BLaER1 (cell line): ENCODE measurements around the gene ZBTB26.

Experiments used
- H3K27ac ChIP-seq: shearing (Covaris generic); formaldehyde crosslinking; 2 replicates; pipeline ENCODE4 v1.8.1; 2022
- H3K27me3 ChIP-seq: shearing (Covaris generic); formaldehyde crosslinking; 2 replicates; pipeline ENCODE4 v1.8.1; 2022
- H3K36me3 ChIP-seq: shearing (Covaris generic); formaldehyde crosslinking; 2 replicates; pipeline ENCODE4 v1.8.1; 2022
- H3K4me1 ChIP-seq: shearing (Covaris generic); formaldehyde crosslinking; 2 replicates; pipeline ENCODE4 v1.8.1; 2022
- H3K4me2 ChIP-seq: shearing (Covaris generic); formaldehyde crosslinking; 2 replicates; pipeline ENCODE4 v1.8.1; 2022
- H3K4me3 ChIP-seq: shearing (Covaris generic); formaldehyde crosslinking; 2 replicates; pipeline ENCODE4 v1.8.1; 2022
- H3K9ac ChIP-seq: shearing (Covaris generic); formaldehyde crosslinking; 2 replicates; pipeline ENCODE4 v1.8.1; 2022
- H3K9me3 ChIP-seq: shearing (Covaris generic); formaldehyde crosslinking; 2 replicates; pipeline ENCODE4 v1.8.1; 2022
- H4K20me1 ChIP-seq: shearing (Covaris generic); formaldehyde crosslinking; 2 replicates; pipeline ENCODE4 v1.8.1; 2022
- Cebpa-rat ChIP-seq: shearing (Covaris generic); IDR thresholded peaks from 2 replicates; pipeline ENCODE4 v1.8.1; 2022

Gene ZBTB26

GRCh38 chr9:122931226-122932121, at the start of gene ZBTB26:
Gene ZBTB26 (minus strand): TSS chr9:122931512. CDS start chr9:122919934, 11,578 bp downstream.
- Histone ChIP-seq H4K20me1 (peaks cover 5% of the 10 kb centered on the region; the same call in 1 of the 2 replicates), H3K9ac (peak within 1 kb of the TSS; percentile 85), H3K4me3 (peak within 1 kb of the TSS; percentile 83), H3K27me3 (no peaks in the 10 kb centered on the region), H3K4me2 (peak within 1 kb of the TSS; percentile 92), H3K27ac (peak within 1 kb of the TSS; percentile 90), H3K36me3 (peaks cover 13% of the 10 kb centered on the region), H3K4me1 (peaks cover 30% of the 10 kb centered on the region), H3K9me3 (no peaks in the 10 kb centered on the region)
- TF ChIP-seq Cebpa-rat: no peak

GRCh38 chr9:122978601-122979000, 47.3 kb upstream of the ZBTB26 start:
- H4K20me1 ChIP-seq: peaks cover 19% of the 10 kb centered on the region
- peaks cover 55% of the 10 kb centered on the region for H3K36me3 ChIP-seq
- H3K4me2 ChIP-seq: no peak overlapping the region
- no peak for TF ChIP-seq Cebpa-rat
- H3K27ac ChIP-seq: no peak overlapping the region
- H3K4me1 ChIP-seq: no peaks in the 10 kb centered on the region
- H3K9me3 ChIP-seq: no peaks in the 10 kb centered on the region
- no peak overlapping the region for H3K9ac ChIP-seq
- H3K27me3 ChIP-seq: no peaks in the 10 kb centered on the region
- H3K4me3 ChIP-seq: no peak overlapping the region

- no peak for TF ChIP-seq Cebpa-rat
- peaks cover 72% of the 10 kb centered on the region for H3K36me3 ChIP-seq
Measured at GRCh38 chr9:122975196-122975595, 43.9 kb upstream of the ZBTB26 start.

GRCh38 chr9:122961139-122961538, 29.8 kb upstream of the ZBTB26 start:
- TF ChIP-seq Cebpa-rat: no peak
- H3K4me3 ChIP-seq: no peak overlapping the region

More at GRCh38 chr9:122975196-122975595, 43.9 kb upstream of the ZBTB26 start:
- Histone ChIP-seq H3K4me2 (no peak overlapping the region), H3K9me3 (no peaks in the 10 kb centered on the region), H3K4me1 (no peaks in the 10 kb centered on the region), H3K27me3 (no peaks in the 10 kb centered on the region), H4K20me1 (peaks cover 19% of the 10 kb centered on the region), H3K4me3 (no peak overlapping the region), H3K27ac (no peak overlapping the region), H3K9ac (no peak overlapping the region)

GRCh38 chr9:122955961-122956360, 24.6 kb upstream of the ZBTB26 start:
- no peaks in the 10 kb centered on the region for H3K27me3 ChIP-seq
- H3K36me3 ChIP-seq: peaks cover 28% of the 10 kb centered on the region
- H3K9me3 ChIP-seq: peaks cover 3% of the 10 kb centered on the region; the same call in 1 of the 2 replicates
- peaks cover 55% of the 10 kb centered on the region for H4K20me1 ChIP-seq
- no peak overlapping the region for H3K27ac ChIP-seq
- no peak overlapping the region for H3K4me2 ChIP-seq
- H3K9ac ChIP-seq: no peak overlapping the region
- no peak overlapping the region for H3K4me3 ChIP-seq
- TF ChIP-seq Cebpa-rat: no peak
- no peaks in the 10 kb centered on the region for H3K4me1 ChIP-seq

More at GRCh38 chr9:122961139-122961538, 29.8 kb upstream of the ZBTB26 start:
- no peak overlapping the region for H3K27ac ChIP-seq
- no peak overlapping the region for H3K4me2 ChIP-seq
- H4K20me1 ChIP-seq: peaks cover 8% of the 10 kb centered on the region
- H3K4me1 ChIP-seq: no peaks in the 10 kb centered on the region
- H3K27me3 ChIP-seq: no peaks in the 10 kb centered on the region
- peaks cover 49% of the 10 kb centered on the region for H3K36me3 ChIP-seq
- H3K9ac ChIP-seq: no peak overlapping the region
- H3K9me3 ChIP-seq: peaks cover 4% of the 10 kb centered on the region; the same call in 1 of the 2 replicates

- Histone ChIP-seq H3K4me2 (no peak overlapping the region), H3K27ac (no peak overlapping the region), H3K9me3 (peaks cover 3% of the 10 kb centered on the region; the same call in 1 of the 2 replicates), H3K36me3 (peaks cover 13% of the 10 kb centered on the region), H3K9ac (no peak overlapping the region), H3K4me3 (no peak overlapping the region), H3K27me3 (no peaks in the 10 kb centered on the region), H3K4me1 (no peaks in the 10 kb centered on the region), H4K20me1 (peaks cover 72% of the 10 kb centered on the region)
- no peak for TF ChIP-seq Cebpa-rat
Measured at GRCh38 chr9:122954253-122954691, 23.0 kb upstream of the ZBTB26 start.

GRCh38 chr9:122951056-122951455, 19.7 kb upstream of the ZBTB26 start:
- no peak for TF ChIP-seq Cebpa-rat
- Histone ChIP-seq H3K9me3 (peaks cover 3% of the 10 kb centered on the region; the same call in 1 of the 2 replicates), H3K27me3 (no peaks in the 10 kb centered on the region), H4K20me1 (peaks cover 91% of the 10 kb centered on the region), H3K4me1 (no peaks in the 10 kb centered on the region), H3K4me2 (no peak overlapping the region), H3K9ac (no peak overlapping the region), H3K36me3 (peaks cover 7% of the 10 kb centered on the region), H3K27ac (no peak overlapping the region), H3K4me3 (no peak overlapping the region)

- Histone ChIP-seq H3K27ac (no peak overlapping the region), H4K20me1 (peaks cover 91% of the 10 kb centered on the region), H3K36me3 (peaks cover 7% of the 10 kb centered on the region), H3K4me3 (no peak overlapping the region), H3K9me3 (peaks cover 3% of the 10 kb centered on the region; the same call in 1 of the 2 replicates), H3K4me1 (no peaks in the 10 kb centered on the region), H3K4me2 (no peak overlapping the region), H3K27me3 (no peaks in the 10 kb centered on the region), H3K9ac (no peak overlapping the region)
- TF ChIP-seq Cebpa-rat: no peak
Measured at GRCh38 chr9:122950263-122950662, 19.0 kb upstream of the ZBTB26 start.

- Histone ChIP-seq H3K4me2 (no peak overlapping the region), H3K27ac (no peak overlapping the region), H3K9me3 (peaks cover 3% of the 10 kb centered on the region; the same call in 1 of the 2 replicates), H4K20me1 (peaks cover 91% of the 10 kb centered on the region), H3K4me3 (no peak overlapping the region), H3K27me3 (no peaks in the 10 kb centered on the region), H3K36me3 (peaks cover 9% of the 10 kb centered on the region), H3K4me1 (no peaks in the 10 kb centered on the region), H3K9ac (no peak overlapping the region)
- TF ChIP-seq Cebpa-rat: no peak
Measured at GRCh38 chr9:122949696-122950095, 18.4 kb upstream of the ZBTB26 start.

- H3K27ac ChIP-seq: no peak overlapping the region
- peaks cover 16% of the 10 kb centered on the region for H3K36me3 ChIP-seq
- H4K20me1 ChIP-seq: peaks cover 91% of the 10 kb centered on the region
- no peaks in the 10 kb centered on the region for H3K4me1 ChIP-seq
- H3K27me3 ChIP-seq: no peaks in the 10 kb centered on the region
- peaks cover 3% of the 10 kb centered on the region; the same call in 1 of the 2 replicates for H3K9me3 ChIP-seq
- no peak overlapping the region for H3K4me3 ChIP-seq
- no peak overlapping the region for H3K9ac ChIP-seq
- no peak for TF ChIP-seq Cebpa-rat
- no peak overlapping the region for H3K4me2 ChIP-seq
Measured at GRCh38 chr9:122948313-122948712, 17.0 kb upstream of the ZBTB26 start.
